K562 (cell line): ENCODE measurements around the gene CFAP54. TPM values are rescaled to one million over a fixed set of nuclear protein-coding genes. Genes with fewer than 3 reads are reported as not detected.

Source experiments
- ATAC-seq: fragments of 200-7000 bp; cut with Tn5 transposase; 3 replicates; pipeline ENCODE4 v1.9.1; 2020; ENCODE audit warnings: moderate library complexity
- BruUV-seq: library from RNA; stranded (reverse); fragments of 400-500 nt; replicated peaks from 2 replicates; lab custom pipeline; 2021; lab: Mats Ljungman, UMichigan
- CTCF ChIA-PET: fragments of 300-600 bp; formaldehyde crosslinking; extraction: SDS; loops from one replicate; lab custom pipeline; 2021; ENCODE audit warnings: low intra/inter-chr PET ratio; lab: Yijun Ruan, JAX
- POLR2A ChIA-PET: fragments of 300-600, 350-650 bp; sonication (Branson Sonifier 250); formaldehyde crosslinking; extraction: SDS; loops from one replicate; lab custom pipeline; 2021; ENCODE audit warnings: antibody characterized with exemption, inconsistent platforms; lab: Yijun Ruan, JAX
- DNase-seq, 4 experiments: peaks; one replicate each; pipeline versions ENCODE4 v3.0.0 to v3.0.0-alpha.2; 2011 to 2018; ENCODE audit warnings: low spot score in 3 of 4, mixed read lengths in 3 of 4; ENCODE audit errors: extremely low read depth in 1 of 4
- FAIRE-seq: peaks from 2 replicates; lab custom pipeline; 2011; peaks lifted over from hg19 to GRCh38; lab: Jason Lieb, UNC
- H2AFZ ChIP-seq: 2 replicates; pipeline ENCODE4 v1.6.0; 2011; ENCODE audit warnings: low read depth, low read length, control low read depth, inconsistent platforms
- H3K27ac ChIP-seq: fragments of 200-600 bp; 3 replicates; pipeline ENCODE4 v1.8.0; 2011; ENCODE audit warnings: low read depth, mild to moderate bottlenecking, control low read depth, inconsistent platforms, low read length, moderate library complexity, mixed read lengths; ENCODE audit errors: extremely low read depth
- H3K27me3 ChIP-seq, 2 experiments: fragments of 300-600 bp in 1 of 2; 2 replicates in 1 of 2; 3 replicates in 1 of 2; pipeline versions ENCODE4 v1.6.0 to v1.8.0; 2011; ENCODE audit warnings: inconsistent platforms in 2 of 2, low read length in 2 of 2, mild to moderate bottlenecking in 1 of 2, mixed read lengths in 1 of 2, moderate library complexity in 1 of 2; ENCODE audit not compliant: control insufficient read depth in 2 of 2, insufficient read depth in 2 of 2
- H3K36me3 ChIP-seq: fragments of 300-600 bp; 3 replicates; pipeline ENCODE4 v1.8.0; 2011; ENCODE audit warnings: mild to moderate bottlenecking, low read length, inconsistent platforms; ENCODE audit not compliant: control insufficient read depth, insufficient read depth
- H3K4me1 ChIP-seq, 2 experiments: fragments of 200-600 bp in 1 of 2; replicated peaks in 1 of 2; 2 replicates in 1 of 2; 3 replicates in 1 of 2; pipeline versions ENCODE4 v1.5.1 to v1.8.0; 2011; ENCODE audit warnings: inconsistent platforms in 2 of 2, low read length in 2 of 2, mild to moderate bottlenecking in 1 of 2, mixed read lengths in 1 of 2, moderate library complexity in 1 of 2; ENCODE audit not compliant: control insufficient read depth in 2 of 2, insufficient read depth in 2 of 2
- H3K4me2 ChIP-seq: 2 replicates; pipeline ENCODE4 v1.6.1; 2011; ENCODE audit warnings: low read length, control low read depth, inconsistent platforms, mixed read lengths; ENCODE audit not compliant: insufficient read depth
- H3K4me3 ChIP-seq: fragments of 200-600 bp; sonication (generic), shearing (Covaris generic); 2 replicates; pipeline ENCODE4 v1.5.1; 2016; ENCODE audit warnings: control low read depth, inconsistent platforms
- H3K79me2 ChIP-seq: fragments of 200-600 bp; 3 replicates; pipeline ENCODE4 v1.8.0; 2011; ENCODE audit warnings: low read length, inconsistent platforms; ENCODE audit not compliant: control insufficient read depth, insufficient read depth
- H3K9ac ChIP-seq, 2 experiments: 2 replicates each; pipeline versions ENCODE4 v1.6.0 to v1.6.1; 2011; ENCODE audit warnings: low read depth in 2 of 2, low read length in 2 of 2, control low read depth in 1 of 2, inconsistent platforms in 1 of 2, mild to moderate bottlenecking in 1 of 2, mixed read lengths in 1 of 2; ENCODE audit not compliant: insufficient read depth in 1 of 2
- H3K9me1 ChIP-seq: one replicate; pipeline ENCODE4 v1.6.0; 2011; ENCODE audit warnings: inconsistent platforms, mild to moderate bottlenecking, low read length, moderate library complexity; ENCODE audit not compliant: control insufficient read depth, insufficient read depth
- H3K9me3 ChIP-seq: replicated peaks from 2 replicates; pipeline ENCODE4 v1.5.1; 2011; ENCODE audit warnings: low read depth, low read length, inconsistent platforms; ENCODE audit not compliant: control insufficient read depth, insufficient read depth
- H4K20me1 ChIP-seq: replicated peaks from 2 replicates; pipeline ENCODE4 v1.6.1; 2011; ENCODE audit warnings: low read length, inconsistent platforms, mixed read lengths; ENCODE audit not compliant: control insufficient read depth, insufficient read depth
- ARID1B ChIP-seq: fragments of 450-650 bp; IDR thresholded peaks from 2 replicates; pipeline ENCODE4 v1.6.1; 2016; ENCODE audit warnings: antibody characterized with exemption, mild to moderate bottlenecking, inconsistent platforms
- ATF6 ChIP-seq: sonication (generic); formaldehyde crosslinking; IDR thresholded peaks from 2 replicates; pipeline ENCODE4 v1.4.0; 2020; ENCODE audit warnings: mild to moderate bottlenecking, missing genetic modification reagents
- C11orf30 ChIP-seq: fragments of 450-650 bp; IDR thresholded peaks from 2 replicates; pipeline ENCODE4 v1.6.1; 2016; ENCODE audit warnings: low read depth, mild to moderate bottlenecking
- CREB3 ChIP-seq: fragments of 450-650 bp; conservative IDR thresholded peaks from 2 replicates; pipeline ENCODE4 v1.6.1; 2016; ENCODE audit warnings: missing genetic modification characterization, low read depth, mild to moderate bottlenecking, missing compliant biosample characterization, moderate library complexity
- HNRNPK ChIP-seq: fragments of 200-400 bp; formaldehyde crosslinking; IDR thresholded peaks from one replicate; pipeline ENCODE4 v1.6.1; 2018; ENCODE audit warnings: mild to moderate bottlenecking, low read depth, low read length; ENCODE audit not compliant: poor library complexity, severe bottlenecking
- MYNN ChIP-seq, 2 experiments: sonication (generic); formaldehyde crosslinking in 1 of 2; IDR thresholded peaks; 2 replicates each; pipeline versions ENCODE4 v1.5.0 to v1.6.1; 2016 to 2020; ENCODE audit warnings: antibody characterized with exemption in 1 of 2, missing genetic modification reagents in 1 of 2
- NR2C1 ChIP-seq, 2 experiments: fragments of 450-650 bp; IDR thresholded peaks; 2 replicates each; pipeline ENCODE4 v1.6.1; 2017; ENCODE audit warnings: mild to moderate bottlenecking in 2 of 2, antibody characterized with exemption in 1 of 2, inconsistent platforms in 1 of 2, missing compliant biosample characterization in 1 of 2, missing genetic modification characterization in 1 of 2
- PREB ChIP-seq: sonication (generic); formaldehyde crosslinking; IDR thresholded peaks from 2 replicates; pipeline ENCODE4 v1.8.1; 2023; ENCODE audit warnings: mild to moderate bottlenecking, missing genetic modification reagents
- RBM25 ChIP-seq: fragments of 200-400 bp; formaldehyde crosslinking; IDR thresholded peaks from 2 replicates; pipeline ENCODE4 v1.6.1; 2018; ENCODE audit warnings: low read length, low read depth, moderate library complexity; ENCODE audit not compliant: severe bottlenecking
- RREB1 ChIP-seq: fragments of 250-450 bp; sonication (Bioruptor Pico); IDR thresholded peaks from 2 replicates; pipeline ENCODE4 v1.4.0; 2020
- TFAM ChIP-seq: fragments of 250-450 bp; sonication (Bioruptor Pico); conservative IDR thresholded peaks from 2 replicates; pipeline ENCODE4 v1.5.0; 2021; ENCODE audit warnings: mild to moderate bottlenecking, moderate library complexity
- WGBS: fragments of 100-300 bp; shearing (Covaris generic); methylation state at CpG from one replicate; pipeline ENCODE4 v1.1.6; 2016; ENCODE audit warnings: low coverage, mixed read lengths; ENCODE audit not compliant: insufficient coverage; ENCODE audit errors: missing lambda C conversion rate; 5-methylcytosine and 5-hydroxymethylcytosine counted together
- in situ Hi-C: fragments of 300-500 bp; cut with MboI; formaldehyde crosslinking; loops from 4 replicates; pipeline ENCODE4 v1.15.0; 2018; ENCODE audit warnings: inconsistent platforms, mixed read lengths
- intact Hi-C: fragments of 100-400 bp; cut with micrococcal nuclease; formaldehyde crosslinking; loops from 2 replicates; pipeline ENCODE4 v1.14.2; 2022
- polyA plus RNA-seq, 8 experiments: library from polyadenylated mRNA; depleted of rRNA in 4 of 8; stranded (reverse) in 5 of 8; unstranded in 3 of 8; fragments of >200 nt; fragmentation: Nextera tagmentation in 2 of 8; fragmentation: Illumina TruSeq in 1 of 8; extraction: Ambion mirVana in 2 of 8; extraction: Trizol in 1 of 8; gene quantifications; 2 replicates each; pipeline versions ENCODE4 v1.2.1 to v1.2.3, GENCODE V29; 2011 to 2014; ENCODE audit warnings: inconsistent platforms in 1 of 8, missing spikeins in 1 of 8
- total RNA-seq, 7 experiments: library from RNA; depleted of rRNA in 6 of 7; stranded (reverse); fragments of >200 nt in 6 of 7; fragmentation: Illumina TruSeq in 2 of 7; extraction: Trizol in 2 of 7; gene quantifications; 2 replicates each; pipeline versions ENCODE4 v1.2.1 to v1.2.3, GENCODE V29; 2011 to 2021; ENCODE audit warnings: low replicate concordance in 1 of 7

The CFAP54 gene
- total and polyA plus RNA-seq, 9 of the 15 experiments (the other 6 are each of a cell fraction or from before 2014, with no cell fraction given): 0.03 to 0.23 (median 0.10) TPM; not detected in 3

GRCh38 chr12:96456265-96456974, 33.0 kb upstream of the CFAP54 start:
- Histone ChIP-seq H3K27me3 (no peaks in the 10 kb centered on the region), H3K27ac (no peak overlapping the region), H3K4me1 (no peaks in the 10 kb centered on the region; a peak in 1 of 5 replicates), H3K9me3 (no peaks in the 10 kb centered on the region), H3K9ac (no peak overlapping the region), H3K4me2 (no peak overlapping the region), H4K20me1 (no peaks in the 10 kb centered on the region), H3K4me3 (no peak overlapping the region), H2AFZ (no peak overlapping the region), H3K9me1 (no peaks in the 10 kb centered on the region), H3K79me2 (no peaks in the 10 kb centered on the region), H3K36me3 (no peaks in the 10 kb centered on the region)
- in situ Hi-C loops (no loop called here), intact Hi-C loops (no loop called here)
- POLR2A ChIA-PET: no interaction called here
- WGBS: 20% methylated on average over 5 of the region's 5 CpGs
- BruUV-seq: no TSS peak
- FAIRE-seq (no peak), DNase-seq (no peak), ATAC-seq (no peak)
- CTCF ChIA-PET: no interaction called here
- no peak for TF ChIP-seq ARID1B
- no peak for TF ChIP-seq CREB3 (tag)
- TF ChIP-seq HNRNPK: no peak
- no peak for TF ChIP-seq RBM25
- TF ChIP-seq NR2C1 (IDR thresholded peaks at IDR 0.05): no peak
- TF ChIP-seq NR2C1 (tag; IDR thresholded peaks at IDR 0.05): no peak
- TF ChIP-seq C11orf30: no peak
- no peak for TF ChIP-seq ATF6 (CRISPR knock-in tag)
- TF ChIP-seq TFAM (CRISPR knock-in tag): no peak
- no peak for TF ChIP-seq RREB1
- no peak for TF ChIP-seq MYNN (IDR thresholded peaks at IDR 0.05)
- TF ChIP-seq MYNN (CRISPR knock-in tag; IDR thresholded peaks at IDR 0.05): no peak
- TF ChIP-seq PREB (CRISPR knock-in tag): no peak
